HG03354 (cell line): Measurements from ENCODE around the gene TREML4.
"Not testable (repeated sequence)": the region's sequence is repeated elsewhere in the genome, so short reads cannot be mapped to it uniquely, and the experiment has no call there.

Source experiments
- ATAC-seq: cut with Tn5 transposase; IDR thresholded peaks from one replicate; pipeline ENCODE4 v1.9.1; 2021; ENCODE audit warnings: mild to moderate bottlenecking; ENCODE audit not compliant: unreplicated experiment, poor library complexity, severe bottlenecking

Gene TREML4

GRCh38 chr6:41228096-41228495, at the start of gene TREML4:
Gene TREML4 (plus strand): TSS chr6:41228349. CDS start chr6:41228428, 79 bp downstream.
- no peak for ATAC-seq

- no peak for ATAC-seq
These were observed 49.0 kb upstream of the TREML4 start for GRCh38 chr6:41179163-41179562.

- no peak for ATAC-seq
These were observed 46.6 kb upstream of the TREML4 start for GRCh38 chr6:41181566-41181965.

- peak; percentile 66 for ATAC-seq
These were observed 45.8 kb upstream of the TREML4 start for GRCh38 chr6:41182069-41183034.

GRCh38 chr6:41184761-41185160, 43.4 kb upstream of the TREML4 start:
- no peak for ATAC-seq

GRCh38 chr6:41186031-41186562, 42.1 kb upstream of the TREML4 start:
- no peak for ATAC-seq

- ATAC-seq, result no peak
These were observed 39.9 kb upstream of the TREML4 start for GRCh38 chr6:41187924-41188886.

GRCh38 chr6:41189046-41189445, 39.1 kb upstream of the TREML4 start:
- not testable (repeated sequence) for ATAC-seq

GRCh38 chr6:41189967-41190366, 38.2 kb upstream of the TREML4 start:
- ATAC-seq, result no peak

GRCh38 chr6:41190791-41191190, 37.4 kb upstream of the TREML4 start:
- no peak for ATAC-seq

- no peak for ATAC-seq
These were observed 36.6 kb upstream of the TREML4 start for GRCh38 chr6:41191569-41191968.

GRCh38 chr6:41193171-41193734, 34.9 kb upstream of the TREML4 start:
- no peak for ATAC-seq

GRCh38 chr6:41193884-41194283, 34.3 kb upstream of the TREML4 start:
- ATAC-seq, result no peak

- no peak for ATAC-seq
These were observed 33.8 kb upstream of the TREML4 start for GRCh38 chr6:41194386-41194785.

GRCh38 chr6:41197234-41197633, 30.9 kb upstream of the TREML4 start:
- ATAC-seq, result no peak

- peak; percentile 45 for ATAC-seq
These were observed 28.4 kb upstream of the TREML4 start for GRCh38 chr6:41199552-41200246.

- ATAC-seq, result peak; percentile 43
These were observed 27.8 kb upstream of the TREML4 start for GRCh38 chr6:41200296-41200900.

GRCh38 chr6:41200901-41201763, 27.0 kb upstream of the TREML4 start, which contains the start of gene TREML2:
Gene TREML2 (minus strand): TSS chr6:41201149. CDS start chr6:41201008, 141 bp downstream.
- ATAC-seq, result peak; percentile 50
